GM21825 (cell line): ENCODE results near the gene KCNH8.

Source experiments
- ATAC-seq: cut with Tn5 transposase; IDR thresholded peaks from one replicate; pipeline ENCODE4 v1.9.1; 2021; ENCODE audit warnings: mild to moderate bottlenecking, moderate library complexity; ENCODE audit not compliant: unreplicated experiment

Gene KCNH8

GRCh38 chr3:19248143-19248542 lies 99.8 kb downstream of the KCNH8 start:
- ATAC-seq = no peak

- ATAC-seq = no peak
These were observed 100.5 kb downstream of the KCNH8 start for GRCh38 chr3:19248767-19249166.

- no peak for ATAC-seq
These were observed 102.8 kb downstream of the KCNH8 start for GRCh38 chr3:19250959-19251610.

- no peak for ATAC-seq
These were observed 105.9 kb downstream of the KCNH8 start for GRCh38 chr3:19254189-19254588.

- no peak for ATAC-seq
These were observed 106.6 kb downstream of the KCNH8 start for GRCh38 chr3:19254784-19255338.

- ATAC-seq = no peak
These were observed 108.0 kb downstream of the KCNH8 start for GRCh38 chr3:19256313-19256712.

- no peak for ATAC-seq
These were observed 115.3 kb downstream of the KCNH8 start for GRCh38 chr3:19263606-19264005.

- ATAC-seq = no peak
These were observed 116.1 kb downstream of the KCNH8 start for GRCh38 chr3:19264424-19264823.

GRCh38 chr3:19267040-19267439 lies 118.7 kb downstream of the KCNH8 start:
- ATAC-seq = no peak

GRCh38 chr3:19270481-19270880 lies 122.2 kb downstream of the KCNH8 start:
- no peak for ATAC-seq

GRCh38 chr3:19272296-19272695 lies 124.0 kb downstream of the KCNH8 start:
- ATAC-seq = no peak

- no peak for ATAC-seq
These were observed 124.8 kb downstream of the KCNH8 start for GRCh38 chr3:19273091-19273490.

- ATAC-seq = no peak
These were observed 126.3 kb downstream of the KCNH8 start for GRCh38 chr3:19274576-19274975.

- ATAC-seq = no peak
These were observed 136.7 kb downstream of the KCNH8 start for GRCh38 chr3:19284974-19285373.

GRCh38 chr3:19293295-19293694 lies 145.0 kb downstream of the KCNH8 start:
- no peak for ATAC-seq

GRCh38 chr3:19295208-19295607 lies 146.9 kb downstream of the KCNH8 start:
- no peak for ATAC-seq

- ATAC-seq = no peak
These were observed 183.6 kb downstream of the KCNH8 start for GRCh38 chr3:19331931-19332330.

- ATAC-seq = no peak
These were observed 185.8 kb downstream of the KCNH8 start for GRCh38 chr3:19334120-19334519.

- no peak for ATAC-seq
These were observed 190.5 kb downstream of the KCNH8 start for GRCh38 chr3:19338769-19339168.

GRCh38 chr3:19342389-19342788 lies 194.1 kb downstream of the KCNH8 start:
- ATAC-seq = no peak

GRCh38 chr3:19346759-19347158 lies 198.4 kb downstream of the KCNH8 start:
- no peak for ATAC-seq

GRCh38 chr3:19347671-19348070 lies 199.4 kb downstream of the KCNH8 start:
- ATAC-seq = no peak

- ATAC-seq = no peak
These were observed 200.2 kb downstream of the KCNH8 start for GRCh38 chr3:19348500-19348899.
